Measurements from ENCODE around the gene ADAMTSL5.
A peak's percentile ranks its signal among the peaks of the same experiment; 100 is the strongest.

ADAMTSL5 gene

DNA sequence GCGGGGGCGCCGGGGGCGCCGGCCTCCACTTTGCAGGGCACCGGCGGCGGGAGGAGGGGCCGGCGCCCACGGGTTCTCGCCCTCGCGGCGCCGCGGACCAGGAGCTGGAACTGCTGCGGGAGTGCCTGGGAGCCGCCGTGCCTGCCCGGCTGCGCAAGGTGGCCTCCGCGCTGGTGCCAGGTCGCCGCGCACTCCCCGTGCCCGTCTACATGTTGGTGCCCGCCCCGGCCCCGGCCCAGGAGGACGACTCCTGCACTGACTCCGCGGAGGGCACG, 45.7 kb downstream of the ADAMTSL5 start:
- DNase-seq (ENCODE audit: low spot score): no peak

DNA sequence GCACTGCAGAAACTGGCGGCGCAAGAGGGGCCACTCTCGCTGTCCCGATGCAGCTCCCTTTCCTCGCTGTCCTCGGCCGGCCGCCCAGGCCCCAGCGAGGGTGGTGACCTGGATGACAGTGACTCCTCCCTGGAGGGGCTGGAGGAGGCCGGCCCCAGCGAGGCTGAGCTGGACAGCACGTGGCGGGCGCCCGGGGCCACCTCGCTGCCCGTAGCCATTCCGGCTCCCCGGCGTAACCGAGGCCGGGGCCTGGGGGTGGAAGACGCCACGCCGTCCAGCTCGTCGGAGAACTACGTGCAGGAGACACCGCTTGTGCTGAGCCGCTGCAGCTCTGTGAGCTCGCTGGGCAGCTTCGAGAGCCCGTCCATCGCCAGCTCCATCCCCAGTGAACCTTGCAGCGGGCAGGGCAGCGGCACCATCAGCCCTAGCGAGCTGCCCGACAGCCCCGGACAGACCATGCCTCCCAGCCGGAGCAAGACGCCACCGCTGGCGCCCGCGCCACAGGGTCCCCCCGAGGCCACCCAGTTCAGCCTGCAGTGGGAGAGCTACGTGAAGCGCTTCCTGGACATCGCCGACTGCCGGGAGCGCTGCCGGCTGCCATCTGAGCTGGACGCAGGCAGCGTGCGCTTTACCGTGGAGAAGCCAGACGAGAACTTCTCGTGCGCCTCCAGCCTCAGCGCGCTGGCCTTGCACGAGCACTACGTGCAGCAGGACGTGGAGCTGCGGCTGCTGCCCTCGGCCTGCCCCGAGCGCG, 46.2 kb downstream of the ADAMTSL5 start:
- DNase-seq (ENCODE audit: low spot score): no peak

DNA sequence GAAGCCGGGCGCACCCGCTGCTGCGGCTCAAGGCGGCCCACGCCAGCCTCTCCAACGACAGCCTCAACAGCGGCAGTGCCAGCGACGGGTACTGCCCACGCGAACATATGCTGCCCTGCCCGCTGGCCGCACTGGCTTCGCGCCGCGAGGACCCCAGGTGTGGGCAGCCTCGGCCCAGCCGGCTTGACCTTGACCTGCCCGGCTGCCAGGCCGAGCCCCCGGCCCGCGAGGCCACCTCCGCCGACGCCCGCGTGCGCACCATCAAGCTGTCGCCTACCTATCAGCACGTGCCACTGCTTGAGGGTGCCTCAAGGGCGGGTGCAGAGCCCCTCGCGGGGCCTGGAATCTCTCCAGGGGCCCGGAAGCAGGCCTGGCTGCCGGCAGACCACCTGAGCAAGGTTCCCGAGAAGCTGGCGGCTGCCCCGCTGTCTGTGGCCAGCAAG, 46.8 kb downstream of the ADAMTSL5 start:
- DNase-seq (ENCODE audit: low spot score): no peak

DNA sequence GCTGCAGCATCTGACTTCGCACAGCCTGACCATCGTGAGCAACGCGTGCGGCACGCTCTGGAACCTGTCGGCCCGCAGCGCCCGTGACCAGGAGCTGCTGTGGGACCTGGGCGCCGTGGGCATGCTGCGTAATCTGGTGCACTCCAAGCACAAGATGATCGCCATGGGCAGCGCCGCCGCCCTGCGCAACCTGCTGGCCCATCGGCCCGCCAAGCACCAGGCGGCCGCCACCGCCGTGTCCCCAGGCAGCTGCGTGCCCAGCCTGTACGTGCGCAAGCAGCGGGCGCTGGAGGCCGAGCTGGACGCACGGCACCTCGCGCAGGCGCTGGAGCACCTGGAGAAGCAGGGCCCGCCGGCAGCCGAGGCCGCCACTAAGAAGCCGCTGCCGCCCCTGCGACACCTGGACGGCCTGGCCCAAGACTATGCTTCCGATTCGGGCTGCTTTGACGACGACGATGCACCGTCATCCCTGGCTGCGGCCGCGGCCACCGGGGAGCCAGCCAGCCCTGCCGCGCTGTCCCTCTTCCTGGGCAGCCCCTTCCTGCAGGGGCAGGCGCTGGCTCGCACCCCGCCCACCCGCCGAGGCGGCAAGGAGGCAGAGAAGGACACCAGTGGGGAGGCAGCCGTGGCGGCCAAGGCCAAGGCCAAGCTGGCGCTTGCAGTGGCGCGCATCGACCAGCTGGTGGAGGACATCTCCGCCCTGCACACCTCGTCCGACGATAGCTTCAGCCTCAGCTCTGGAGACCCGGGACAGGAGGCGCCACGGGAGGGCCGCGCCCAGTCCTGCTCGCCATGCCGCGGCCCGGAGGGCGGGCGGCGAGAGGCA, 47.4 kb downstream of the ADAMTSL5 start:
- no peak for DNase-seq (ENCODE audit: low spot score)

DNA sequence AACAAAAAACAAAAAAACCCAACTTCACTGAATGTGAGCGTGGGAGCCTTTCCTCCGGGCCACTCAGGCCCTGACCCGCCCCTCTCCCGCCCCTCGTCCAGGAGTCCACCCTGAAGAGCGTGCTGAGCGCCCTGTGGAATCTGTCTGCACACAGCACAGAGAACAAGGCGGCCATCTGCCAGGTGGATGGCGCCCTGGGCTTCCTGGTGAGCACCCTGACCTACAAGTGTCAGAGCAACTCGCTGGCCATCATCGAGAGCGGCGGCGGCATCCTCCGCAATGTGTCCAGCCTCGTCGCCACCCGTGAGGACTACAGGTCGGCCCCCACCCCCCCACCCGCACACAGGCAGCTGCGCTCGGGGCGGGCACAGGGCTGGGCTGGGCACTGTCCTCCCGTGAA, 51.0 kb downstream of the ADAMTSL5 start:
- no peak for DNase-seq (ENCODE audit: low spot score)

DNA sequence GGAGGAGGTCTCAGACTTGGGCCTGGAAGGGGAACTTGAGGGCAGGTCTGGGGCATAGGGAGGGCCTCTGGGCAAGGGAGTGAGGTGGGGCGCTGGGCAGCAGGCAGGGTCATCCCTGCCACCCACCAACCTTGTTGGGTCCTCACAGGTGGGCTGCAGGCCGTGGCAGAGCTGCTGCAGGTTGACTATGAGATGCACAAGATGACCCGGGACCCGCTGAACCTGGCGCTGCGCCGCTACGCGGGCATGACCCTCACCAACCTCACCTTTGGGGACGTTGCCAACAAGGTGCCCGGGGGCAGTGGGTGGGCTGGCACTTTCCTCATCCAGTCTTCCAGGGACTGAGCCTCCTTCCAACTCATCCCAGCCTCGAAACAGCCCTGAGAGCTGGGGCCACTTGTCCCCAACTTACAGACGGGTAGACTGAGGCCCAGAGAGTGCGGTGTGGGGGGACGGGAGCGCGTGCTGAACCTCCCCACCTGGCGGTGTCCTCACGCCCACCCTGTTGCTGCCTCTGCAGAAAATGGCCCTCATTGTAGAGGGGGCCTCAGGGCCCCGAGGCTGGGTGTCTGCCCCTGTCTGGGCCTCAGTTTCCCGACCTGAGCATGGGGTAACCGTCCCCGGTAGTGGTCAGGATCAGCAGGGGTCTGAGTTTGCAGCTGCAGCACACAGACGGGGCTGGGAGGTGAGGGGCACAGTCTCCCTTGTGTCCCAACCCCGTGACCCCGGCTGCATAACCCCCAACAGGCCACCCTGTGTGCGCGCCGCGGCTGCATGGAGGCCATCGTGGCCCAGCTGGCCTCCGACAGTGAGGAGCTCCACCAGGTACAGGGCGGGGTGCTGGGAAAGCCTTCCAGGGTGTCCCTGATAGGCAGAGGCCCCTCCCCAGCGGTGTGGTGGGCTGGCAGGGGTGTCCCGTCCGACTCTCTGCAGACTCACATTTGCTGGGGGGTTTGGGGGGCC, 52.5 kb downstream of the ADAMTSL5 start:
- no peak for DNase-seq (ENCODE audit: low spot score)

DNA sequence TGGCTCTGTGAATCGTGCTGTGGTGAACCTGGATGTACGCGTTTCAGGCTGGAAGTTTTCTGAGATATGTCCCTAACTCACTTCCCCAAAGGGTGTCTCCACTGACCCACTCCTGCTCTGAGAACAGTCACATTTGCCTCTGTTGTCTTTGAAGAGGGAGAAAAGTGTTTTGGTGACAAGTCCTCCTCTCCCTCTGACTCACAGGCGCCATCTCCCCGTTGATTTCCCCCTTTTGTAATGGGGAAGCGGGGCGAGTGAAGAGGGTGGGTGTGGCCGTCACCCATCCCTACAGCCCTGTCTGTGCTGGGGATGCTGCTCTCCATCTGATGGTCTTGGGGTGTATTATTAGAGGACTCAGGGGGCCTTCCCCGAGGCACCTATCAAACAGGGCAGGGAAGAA, 53.3 kb downstream of the ADAMTSL5 start:
- no peak for DNase-seq (ENCODE audit: low spot score)

DNA sequence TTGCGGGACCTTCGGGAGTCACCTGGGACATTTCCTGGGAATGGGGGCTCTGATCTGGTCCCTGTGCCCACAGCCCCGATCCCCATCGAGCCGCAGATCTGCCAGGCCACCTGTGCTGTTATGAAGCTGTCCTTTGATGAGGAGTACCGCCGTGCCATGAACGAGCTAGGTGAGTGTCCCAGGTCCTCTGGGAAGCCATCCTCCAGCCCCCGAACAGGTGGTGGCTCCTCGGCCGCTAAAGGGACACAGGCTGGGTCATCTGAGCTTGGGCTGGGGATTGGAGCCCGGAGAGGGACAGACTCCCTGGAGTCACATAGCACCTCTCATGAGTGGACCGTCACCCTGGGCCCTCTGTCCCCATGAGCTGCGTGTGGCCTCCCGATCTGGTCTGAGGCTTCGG, 54.9 kb downstream of the ADAMTSL5 start:
- no peak for DNase-seq (ENCODE audit: low spot score)

DNA sequence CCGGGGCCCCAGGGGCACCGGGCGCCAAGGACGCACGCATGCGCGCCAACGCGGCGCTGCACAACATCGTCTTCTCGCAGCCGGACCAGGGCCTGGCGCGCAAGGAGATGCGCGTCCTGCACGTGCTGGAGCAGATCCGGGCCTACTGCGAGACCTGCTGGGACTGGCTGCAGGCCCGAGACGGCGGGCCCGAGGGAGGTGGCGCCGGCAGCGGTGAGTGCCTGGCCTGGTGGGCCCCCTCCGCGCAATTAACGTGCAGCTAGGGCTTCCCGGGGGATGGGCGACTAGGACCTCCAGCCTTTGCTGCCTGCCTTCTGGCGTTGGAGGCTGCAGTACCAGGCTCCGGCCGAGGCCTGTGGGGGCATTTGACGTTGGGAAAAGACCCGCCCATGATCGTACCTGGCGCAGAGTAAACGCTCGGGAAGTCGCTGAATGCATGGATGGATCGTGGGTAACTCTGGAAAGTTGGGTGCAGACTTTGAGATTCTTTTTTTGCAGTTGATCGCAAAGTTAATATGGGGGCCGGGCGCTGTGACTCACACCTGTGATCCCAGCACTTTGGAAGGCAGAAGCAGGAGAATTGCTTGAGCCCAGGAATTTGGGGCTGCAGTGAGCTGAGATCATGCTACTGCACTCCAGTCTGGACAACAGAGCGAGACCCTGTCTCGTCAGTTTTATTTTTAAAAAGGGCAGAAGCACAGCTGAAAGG, 55.6 kb downstream of the ADAMTSL5 start:
- DNase-seq (ENCODE audit: low spot score): no peak

DNA sequence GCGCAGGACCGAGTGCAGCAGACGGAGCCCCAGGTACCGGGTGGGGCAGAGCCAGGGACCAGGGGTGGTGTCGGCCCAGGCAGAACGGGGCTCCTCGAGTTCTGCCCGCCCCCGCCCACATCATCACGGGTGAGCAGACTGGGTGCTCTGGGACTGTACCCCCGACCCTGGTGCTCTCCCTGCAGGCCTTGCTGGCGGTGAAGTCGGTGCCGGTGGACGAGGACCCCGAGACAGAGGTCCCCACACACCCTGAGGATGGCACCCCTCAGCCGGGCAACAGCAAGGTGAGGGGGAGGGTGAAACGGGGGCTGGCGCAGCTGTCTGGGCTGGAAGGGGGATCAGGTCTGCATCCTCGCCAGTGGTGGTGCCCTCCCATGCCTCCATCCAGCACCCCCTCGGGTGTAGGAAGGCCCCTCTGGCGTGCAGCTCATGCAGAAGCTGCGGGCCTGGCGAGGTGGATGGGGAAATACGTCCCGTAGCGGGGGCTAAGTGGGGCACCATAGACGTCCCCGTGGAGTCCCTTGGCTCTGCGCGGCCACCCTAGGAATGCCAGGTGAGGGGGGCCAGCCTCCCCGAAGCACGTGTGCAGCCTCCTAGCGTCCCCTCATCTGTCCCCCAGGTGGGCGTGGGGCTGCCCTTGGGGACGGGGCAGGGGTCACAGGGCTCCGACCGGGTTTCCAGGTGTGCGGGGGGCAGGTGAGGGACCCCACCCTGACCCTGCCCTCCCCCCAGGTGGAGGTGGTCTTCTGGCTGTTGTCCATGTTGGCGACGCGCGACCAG, 56.5 kb downstream of the ADAMTSL5 start:
- DNase-seq (ENCODE audit: low spot score): no peak

DNA sequence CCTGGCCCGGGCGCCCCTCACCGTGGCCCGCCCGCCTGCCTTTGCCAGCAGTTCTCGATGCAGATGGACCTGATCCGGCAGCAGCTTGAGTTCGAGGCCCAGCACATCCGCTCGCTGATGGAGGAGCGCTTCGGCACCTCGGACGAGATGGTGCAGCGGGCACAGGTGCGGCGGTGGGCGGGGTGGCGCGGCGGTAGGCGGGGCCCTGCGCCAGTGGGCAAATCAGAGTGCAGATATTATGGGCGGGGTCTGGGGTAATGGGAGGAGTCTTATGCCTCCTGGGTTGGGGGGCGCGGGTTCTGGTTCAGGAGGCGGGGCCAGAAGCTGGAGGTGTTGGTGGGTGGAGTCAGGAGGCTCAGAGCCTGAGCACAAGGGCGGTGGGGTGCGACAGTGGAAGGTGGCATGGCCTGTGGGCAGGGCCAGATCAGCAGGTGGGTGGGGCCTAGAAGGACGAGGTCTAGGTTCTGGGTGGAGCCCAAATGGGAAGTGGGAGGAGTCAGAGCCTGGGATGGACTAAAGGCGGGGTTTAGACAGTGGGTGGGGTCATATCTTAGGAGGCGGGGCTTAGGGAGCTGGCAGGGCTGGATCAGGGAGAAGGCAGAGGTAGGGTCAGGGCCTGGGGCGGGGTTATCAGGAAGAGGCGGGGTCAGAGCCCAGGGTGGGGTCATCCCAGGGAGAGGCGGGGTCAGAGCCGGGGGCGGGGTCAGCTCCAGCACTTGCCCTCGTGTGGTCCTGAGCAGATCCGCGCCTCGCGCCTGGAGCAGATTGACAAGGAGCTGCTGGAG, 57.3 kb downstream of the ADAMTSL5 start:
- DNase-seq (ENCODE audit: low spot score): peak; percentile 73

Data from SW480 (cell line).